GM21360 (cell line): ENCODE measurements around the gene ARHGAP19.
A peak's percentile ranks its signal among the peaks of the same experiment; 100 is the strongest.

ENCODE experiments used
- ATAC-seq: cut with Tn5 transposase; IDR thresholded peaks from one replicate; pipeline ENCODE4 v1.9.1; 2021; ENCODE audit warnings: mild to moderate bottlenecking, moderate library complexity; ENCODE audit not compliant: unreplicated experiment

The ARHGAP19 gene, protein sequence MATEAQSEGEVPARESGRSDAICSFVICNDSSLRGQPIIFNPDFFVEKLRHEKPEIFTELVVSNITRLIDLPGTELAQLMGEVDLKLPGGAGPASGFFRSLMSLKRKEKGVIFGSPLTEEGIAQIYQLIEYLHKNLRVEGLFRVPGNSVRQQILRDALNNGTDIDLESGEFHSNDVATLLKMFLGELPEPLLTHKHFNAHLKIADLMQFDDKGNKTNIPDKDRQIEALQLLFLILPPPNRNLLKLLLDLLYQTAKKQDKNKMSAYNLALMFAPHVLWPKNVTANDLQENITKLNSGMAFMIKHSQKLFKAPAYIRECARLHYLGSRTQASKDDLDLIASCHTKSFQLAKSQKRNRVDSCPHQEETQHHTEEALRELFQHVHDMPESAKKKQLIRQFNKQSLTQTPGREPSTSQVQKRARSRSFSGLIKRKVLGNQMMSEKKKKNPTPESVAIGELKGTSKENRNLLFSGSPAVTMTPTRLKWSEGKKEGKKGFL

DNA sequence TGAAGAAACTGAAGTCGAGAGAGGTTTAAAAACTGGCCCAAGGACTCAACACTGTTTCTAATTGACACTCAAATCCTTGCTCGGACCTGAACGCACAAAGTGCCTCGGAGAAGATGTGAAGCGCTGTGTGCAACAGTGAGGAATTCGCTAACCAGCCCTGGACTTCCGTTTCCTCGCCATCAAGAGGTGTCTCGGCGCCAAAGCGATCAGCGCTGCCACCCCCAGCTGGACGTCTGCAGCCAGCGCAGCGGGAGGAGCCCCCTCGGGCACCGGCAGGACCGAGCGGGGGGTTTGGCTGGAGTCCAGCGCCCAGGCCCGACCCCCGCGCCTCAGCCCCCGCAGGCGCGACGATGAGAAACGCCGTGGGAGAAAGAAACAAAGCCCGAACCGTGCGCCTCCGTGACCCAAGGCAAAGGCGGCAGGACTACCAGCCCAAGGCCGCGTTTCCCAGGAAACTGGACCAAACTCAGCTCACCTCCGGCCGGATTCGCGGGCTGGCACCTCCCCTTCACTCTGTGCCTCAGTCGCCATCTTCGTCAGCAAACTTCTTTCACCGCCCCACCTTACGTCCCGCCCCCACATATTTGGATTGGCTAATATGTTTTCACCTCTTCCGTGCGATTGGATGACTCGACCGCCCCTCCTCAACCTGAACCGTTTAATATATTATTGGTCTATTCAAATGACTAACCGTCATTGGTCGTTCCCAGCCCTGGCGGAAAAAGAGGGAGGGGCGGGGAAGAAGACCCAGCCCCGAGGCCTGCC lies at the start of gene ARHGAP19:
Gene ARHGAP19 (minus strand): TSS at position 541 of the 765 bp plus-strand sequence. CDS start 10 bp downstream, at position 531.
- ATAC-seq: peak; percentile 93

DNA sequence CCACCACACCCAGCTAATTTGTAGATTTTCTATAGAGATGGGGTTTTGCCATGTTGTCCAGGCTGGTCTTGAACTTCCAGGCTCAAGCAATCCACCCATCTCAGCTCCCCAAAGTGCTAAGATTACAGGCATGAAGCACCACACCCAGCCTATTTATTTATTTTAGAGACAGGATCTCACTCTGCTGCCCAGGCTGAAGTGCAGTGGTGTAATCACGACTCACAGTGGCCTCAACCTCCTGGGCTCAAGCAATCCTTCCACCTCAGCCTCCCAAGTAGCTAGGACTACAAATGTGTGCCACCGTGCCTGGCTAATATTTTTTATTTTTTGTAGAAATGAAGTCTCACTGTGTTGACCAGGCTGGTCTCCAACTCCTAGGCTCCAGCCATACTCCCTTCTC lies 49.0 kb upstream of the ARHGAP19 start:
- ATAC-seq: no peak

DNA sequence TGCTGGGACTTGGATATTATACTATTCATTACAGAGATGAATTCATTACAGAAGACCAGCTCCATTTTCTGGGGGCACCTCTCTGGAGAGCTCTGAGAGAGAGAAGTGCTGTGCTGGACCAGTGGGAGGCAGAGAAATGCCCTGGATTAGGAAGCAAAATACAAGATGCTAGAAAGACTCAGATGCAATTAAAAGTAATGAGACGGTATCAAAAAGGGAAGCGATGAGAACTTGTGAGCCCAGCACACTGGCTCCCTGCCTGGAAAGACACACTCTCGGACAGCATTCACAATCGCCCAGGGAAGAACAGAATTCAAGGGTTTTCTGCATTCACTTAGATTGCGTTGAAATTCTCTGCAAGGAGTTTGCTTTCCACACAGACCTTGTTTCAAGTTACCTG lies 45.6 kb upstream of the ARHGAP19 start:
- no peak for ATAC-seq

DNA sequence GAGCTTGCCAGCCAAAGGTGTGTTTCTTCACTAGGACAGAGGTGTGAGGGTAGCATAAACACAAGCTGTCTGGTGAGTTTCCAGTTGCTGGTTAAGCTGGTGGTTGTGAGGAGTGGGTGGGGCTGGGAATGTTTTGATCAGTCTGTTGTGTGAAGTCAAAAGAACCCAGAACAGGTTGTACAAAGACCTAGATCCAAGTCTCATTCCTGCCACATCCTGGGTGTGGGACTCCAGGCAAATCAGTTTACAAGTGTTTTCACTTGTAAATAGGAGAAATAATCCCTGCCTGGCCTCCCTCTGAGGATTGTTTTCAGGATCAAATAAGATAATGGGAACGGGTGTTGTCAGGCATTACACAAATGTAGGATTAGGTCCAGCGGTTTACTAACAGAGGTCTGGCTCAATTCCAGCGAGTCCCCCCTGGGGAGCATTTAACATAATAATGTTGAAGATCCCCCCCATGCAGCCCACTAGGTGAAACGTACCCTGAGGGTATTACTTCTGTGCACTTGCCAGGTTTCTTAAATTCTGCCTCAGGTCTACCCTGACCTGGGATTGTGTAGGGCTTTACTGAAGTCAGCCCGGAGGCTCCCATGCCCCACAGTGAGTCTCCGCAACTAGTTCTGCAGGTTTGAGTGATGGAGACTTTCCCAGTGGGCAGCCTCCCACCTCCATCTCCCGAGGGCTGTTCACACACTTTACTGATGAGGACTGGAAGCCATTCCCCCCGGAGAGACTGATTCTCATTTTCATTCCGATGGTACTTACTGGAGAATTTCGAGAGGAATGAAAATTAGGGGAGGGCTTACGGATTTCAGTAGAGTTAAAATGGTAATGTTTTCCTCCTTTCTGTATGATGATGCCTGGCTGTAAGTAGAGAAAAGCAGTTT lies 44.8 kb upstream of the ARHGAP19 start:
- no peak for ATAC-seq

DNA sequence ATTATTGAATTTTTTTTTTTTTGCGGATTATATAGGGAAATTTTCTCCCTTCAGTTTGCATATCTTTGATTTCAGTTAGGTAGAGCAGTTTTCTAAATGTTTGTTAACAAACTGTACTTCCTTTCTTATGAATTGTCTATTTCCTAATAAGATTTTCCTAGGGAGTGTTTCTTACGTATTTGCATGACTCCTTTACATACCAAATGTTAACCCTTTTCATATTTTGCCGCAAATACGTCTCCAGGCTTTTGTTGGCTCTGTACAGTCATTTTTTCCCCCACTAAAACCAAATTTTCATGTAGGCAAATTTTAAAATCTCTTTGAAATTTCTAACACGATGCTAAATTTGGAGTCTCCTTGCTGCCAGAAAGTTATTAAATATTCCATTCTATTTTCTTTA lies 44.0 kb upstream of the ARHGAP19 start:
- ATAC-seq: no peak

DNA sequence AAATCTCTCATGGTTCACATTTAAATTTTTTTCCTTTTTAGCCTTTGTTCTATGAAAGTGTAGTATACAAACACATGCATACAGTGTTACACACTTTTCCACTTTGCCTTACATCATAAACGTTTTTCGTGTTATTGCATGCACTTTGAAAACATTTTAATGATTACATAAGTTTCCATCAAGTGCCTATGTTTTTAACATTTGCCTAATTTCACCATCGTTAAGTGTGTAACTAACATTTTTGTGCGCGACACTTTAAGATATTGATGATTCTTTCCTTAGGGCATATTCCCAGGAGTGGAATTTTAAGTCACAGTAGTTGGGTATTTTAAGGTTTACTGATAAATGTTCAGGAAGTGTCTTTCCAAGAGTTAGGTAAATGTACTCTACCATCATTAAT lies 43.6 kb upstream of the ARHGAP19 start:
- ATAC-seq: no peak

DNA sequence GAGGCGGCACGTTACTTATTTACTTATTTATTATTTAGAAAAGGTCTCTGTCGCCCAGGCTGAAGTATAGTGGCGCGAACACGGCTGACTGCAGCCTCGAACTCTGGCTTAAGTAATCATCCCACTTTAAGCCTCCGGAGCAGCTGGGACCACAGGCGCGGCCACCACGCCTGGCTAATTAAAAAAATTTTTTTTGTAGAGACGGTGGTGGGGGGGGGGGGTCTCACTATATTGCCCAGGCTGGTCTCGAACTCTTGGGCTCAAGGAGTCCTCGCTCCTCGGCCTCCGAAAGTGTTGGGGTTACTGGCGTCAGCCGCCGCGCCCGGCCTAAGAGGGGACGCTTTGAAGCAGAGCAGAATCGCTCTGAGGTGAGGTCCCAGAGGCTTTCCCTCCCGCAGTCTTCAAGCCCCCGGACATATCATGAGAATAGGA lies 42.8 kb upstream of the ARHGAP19 start:
- ATAC-seq: no peak

DNA sequence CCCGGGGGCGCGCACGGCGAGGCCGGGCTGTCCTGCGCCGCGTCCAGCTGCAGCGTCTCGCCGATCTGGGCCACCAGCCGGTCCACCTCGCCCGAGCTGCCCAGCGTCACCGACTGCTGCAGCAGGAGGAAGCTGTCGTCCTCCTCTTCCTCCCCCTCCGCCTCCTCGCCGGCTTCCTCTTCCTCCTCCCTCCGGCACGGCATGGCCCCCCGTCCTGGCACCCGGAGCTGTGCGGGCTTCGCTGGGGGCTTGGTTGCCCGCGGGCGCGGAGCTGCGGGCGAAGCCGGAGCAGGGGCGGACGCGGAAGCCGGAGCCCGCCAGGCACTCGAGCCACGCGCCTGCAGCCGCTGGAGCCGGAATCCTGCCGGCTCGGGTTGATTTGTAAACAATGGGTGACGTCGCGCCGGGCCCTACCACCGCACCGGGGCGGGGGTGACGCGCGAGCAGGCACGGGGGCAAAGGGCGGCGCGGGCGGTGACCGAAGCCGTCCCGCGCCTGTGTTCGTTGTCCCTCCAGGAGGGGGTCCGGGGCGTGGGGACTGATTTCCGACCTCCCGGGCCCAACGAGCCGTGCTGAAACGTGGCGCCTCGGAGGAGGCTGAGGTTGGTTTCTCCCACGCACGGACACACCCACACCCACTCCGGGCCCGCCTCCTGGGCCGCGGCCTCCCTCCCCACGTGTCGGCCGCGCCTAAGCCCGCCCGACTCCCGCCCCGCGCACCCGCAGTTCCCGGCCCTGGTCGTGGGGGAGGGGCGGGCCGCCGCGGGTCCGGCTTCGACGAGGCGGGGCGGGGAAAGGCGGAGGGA lies 42.1 kb upstream of the ARHGAP19 start, which contains the start of gene FRAT2:
Gene FRAT2 (minus strand): TSS at position 360 of the 806 bp plus-strand sequence. CDS start 157 bp downstream, at position 203.
- peak; percentile 81 for ATAC-seq

DNA sequence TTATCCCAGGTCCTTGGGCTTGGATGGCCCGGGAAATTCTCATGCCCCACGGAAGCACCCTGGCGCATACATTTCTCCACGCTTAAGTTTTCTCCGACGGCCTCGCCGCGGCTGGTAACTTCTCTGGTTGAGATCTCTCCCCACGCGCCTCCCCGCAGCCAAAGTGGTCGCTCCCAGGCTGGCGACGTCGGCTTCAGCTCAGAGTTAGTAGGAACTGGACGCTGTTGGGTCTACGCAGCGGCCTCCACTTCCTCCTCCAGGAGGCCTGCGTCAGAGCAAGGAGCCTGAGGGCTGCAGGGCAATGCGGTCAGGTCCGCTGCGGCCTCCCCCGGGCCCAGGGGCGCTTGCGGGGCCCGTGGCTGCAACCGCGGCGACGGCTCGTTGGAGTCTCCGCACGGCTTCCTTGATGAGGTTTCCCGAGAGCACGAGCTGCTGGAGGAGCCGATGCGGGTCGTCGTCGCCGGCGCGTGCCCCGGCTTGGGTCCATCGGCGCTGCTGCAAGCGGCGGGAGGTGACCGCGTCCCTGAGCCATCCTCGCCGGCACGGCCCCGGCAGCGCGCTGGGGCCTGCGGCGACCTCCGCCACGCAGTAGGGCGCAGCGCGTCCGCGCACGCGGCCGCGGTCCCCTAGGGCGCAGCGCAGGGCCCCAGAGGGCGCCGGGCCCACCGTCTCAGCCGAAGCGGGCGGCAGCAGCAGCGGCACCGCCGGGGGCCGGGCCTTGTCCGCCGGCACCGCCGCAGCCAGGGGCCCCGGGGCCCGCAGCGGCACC lies 41.3 kb upstream of the ARHGAP19 start:
- peak; percentile 37 for ATAC-seq

DNA sequence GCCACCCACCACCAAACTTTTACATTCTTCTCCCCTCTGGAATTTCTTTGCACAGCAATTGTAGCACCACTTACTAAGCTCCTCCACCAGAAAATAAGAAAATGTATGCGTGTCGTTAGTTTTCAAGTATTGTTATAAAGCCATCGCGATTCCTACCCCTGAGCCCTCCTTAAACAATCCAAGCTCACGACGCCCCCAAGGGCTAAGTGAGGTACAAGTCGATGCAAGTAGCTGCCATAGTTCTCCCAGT lies 40.8 kb upstream of the ARHGAP19 start:
- no peak for ATAC-seq

DNA sequence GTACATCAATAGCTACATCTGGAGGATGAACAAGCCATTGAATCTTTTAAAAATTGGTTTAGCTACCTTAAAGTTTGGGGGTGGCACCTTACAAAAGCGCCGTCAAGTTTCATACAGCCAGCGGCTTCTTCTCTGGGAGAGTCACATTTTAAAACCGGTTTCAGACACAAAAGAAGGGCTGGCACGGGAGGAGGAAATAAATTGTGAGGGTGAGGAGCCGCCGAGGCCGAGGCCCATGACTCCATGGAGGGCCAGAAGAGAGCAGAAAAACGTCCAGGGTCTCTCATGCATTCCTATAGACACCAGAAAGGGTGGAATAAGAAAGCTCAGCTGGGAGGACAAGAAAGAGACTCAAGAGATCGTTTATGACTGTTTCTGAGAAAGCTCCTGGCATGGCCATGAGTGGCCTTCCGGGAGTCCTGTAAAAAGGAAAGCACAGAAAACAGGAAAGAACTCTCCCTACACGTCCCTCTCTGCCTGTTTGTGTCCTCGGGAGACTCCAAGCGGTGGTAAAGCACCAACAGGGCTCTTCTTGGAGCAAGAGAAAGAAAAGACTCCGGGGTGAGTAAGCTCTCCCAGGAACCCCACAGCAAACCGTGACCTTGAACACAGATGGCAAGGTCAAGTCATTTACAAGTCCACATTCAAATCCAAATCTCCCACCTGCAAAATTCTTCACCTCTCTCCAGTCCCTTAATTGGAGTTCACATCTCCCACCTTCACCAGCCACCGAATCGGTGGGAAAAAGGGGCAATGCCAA lies 40.3 kb upstream of the ARHGAP19 start:
- no peak for ATAC-seq

DNA sequence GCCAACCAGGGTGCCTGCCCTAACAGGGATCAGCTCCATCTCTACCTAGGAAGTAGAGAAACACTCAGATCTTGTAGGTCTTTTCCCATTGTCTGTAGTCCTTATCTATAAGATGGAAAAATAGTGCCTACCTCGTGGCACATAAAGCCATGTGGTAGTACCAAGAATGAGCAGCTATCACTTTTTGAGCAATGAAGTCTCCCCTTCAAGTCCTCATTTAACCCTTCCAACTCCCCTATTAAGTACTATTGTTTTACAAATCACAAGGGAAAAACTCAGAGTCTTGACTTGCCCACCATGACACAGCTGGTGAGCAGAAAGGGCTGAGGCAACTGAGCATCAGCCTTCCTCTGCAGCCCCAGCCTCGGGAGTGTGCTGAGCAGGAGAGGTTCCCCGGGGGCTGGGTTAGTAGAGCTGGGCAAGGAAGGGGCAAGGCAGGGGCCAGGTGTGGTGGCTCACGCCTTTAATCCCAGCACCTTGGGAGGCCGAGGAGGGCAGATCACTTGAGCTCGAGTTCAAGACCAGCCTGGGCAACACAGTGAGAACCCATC lies 38.8 kb upstream of the ARHGAP19 start:
- no peak for ATAC-seq

DNA sequence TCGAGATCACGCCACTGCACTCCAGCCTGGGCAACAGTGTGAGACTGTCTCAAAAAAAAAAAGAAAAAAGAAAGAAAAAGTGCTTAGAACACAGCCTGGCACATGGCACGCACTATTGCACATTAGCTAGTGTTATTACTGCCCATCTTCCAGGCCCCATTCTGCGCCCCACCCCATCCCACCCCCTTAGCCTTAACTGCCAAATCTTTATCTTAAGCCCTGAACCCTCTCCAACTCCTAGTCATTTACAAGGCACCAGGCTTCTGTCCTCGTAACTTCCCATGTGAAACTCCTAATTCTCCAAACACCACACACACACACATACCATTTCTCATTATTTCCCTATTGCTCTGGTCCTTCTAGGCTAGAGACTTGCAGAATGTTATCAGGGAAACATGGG lies 37.3 kb upstream of the ARHGAP19 start:
- no peak for ATAC-seq

DNA sequence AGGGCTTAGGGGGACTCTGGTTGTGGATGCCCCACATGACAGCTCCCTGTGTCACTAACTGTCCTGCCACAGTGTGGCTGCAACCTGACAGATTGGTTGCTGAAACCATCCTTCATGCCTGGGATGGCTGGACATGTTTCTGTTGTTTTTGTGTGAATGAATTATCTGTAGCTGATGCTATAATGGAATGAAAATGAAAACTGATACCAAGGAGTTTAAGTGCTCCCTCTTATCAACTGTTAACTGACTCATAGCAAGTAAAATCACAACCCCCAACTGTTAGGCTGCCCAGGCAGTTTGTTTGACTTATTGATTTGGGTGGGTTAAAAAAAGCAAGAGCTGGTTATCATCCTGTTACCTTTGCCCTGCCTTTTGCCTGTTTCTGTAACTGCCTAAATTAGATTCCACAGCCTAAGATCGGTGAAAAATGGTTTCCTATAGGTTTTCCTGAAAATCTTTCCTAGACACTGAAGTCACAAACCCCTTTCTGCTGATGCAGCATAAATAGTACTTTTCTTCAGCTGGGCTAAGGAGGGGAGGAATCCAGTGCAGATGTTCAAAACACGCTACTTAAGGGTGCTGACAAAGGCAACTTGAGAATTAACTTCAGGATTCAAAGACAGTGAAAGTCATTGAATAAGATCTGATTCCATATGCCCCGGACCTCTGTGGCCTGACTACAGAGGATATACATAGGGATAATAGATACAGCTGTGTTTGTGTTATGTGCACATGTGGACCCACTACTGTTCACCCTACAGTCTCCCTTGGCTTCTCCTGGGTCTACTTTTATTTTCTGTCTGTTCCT lies 36.4 kb upstream of the ARHGAP19 start:
- no peak for ATAC-seq

DNA sequence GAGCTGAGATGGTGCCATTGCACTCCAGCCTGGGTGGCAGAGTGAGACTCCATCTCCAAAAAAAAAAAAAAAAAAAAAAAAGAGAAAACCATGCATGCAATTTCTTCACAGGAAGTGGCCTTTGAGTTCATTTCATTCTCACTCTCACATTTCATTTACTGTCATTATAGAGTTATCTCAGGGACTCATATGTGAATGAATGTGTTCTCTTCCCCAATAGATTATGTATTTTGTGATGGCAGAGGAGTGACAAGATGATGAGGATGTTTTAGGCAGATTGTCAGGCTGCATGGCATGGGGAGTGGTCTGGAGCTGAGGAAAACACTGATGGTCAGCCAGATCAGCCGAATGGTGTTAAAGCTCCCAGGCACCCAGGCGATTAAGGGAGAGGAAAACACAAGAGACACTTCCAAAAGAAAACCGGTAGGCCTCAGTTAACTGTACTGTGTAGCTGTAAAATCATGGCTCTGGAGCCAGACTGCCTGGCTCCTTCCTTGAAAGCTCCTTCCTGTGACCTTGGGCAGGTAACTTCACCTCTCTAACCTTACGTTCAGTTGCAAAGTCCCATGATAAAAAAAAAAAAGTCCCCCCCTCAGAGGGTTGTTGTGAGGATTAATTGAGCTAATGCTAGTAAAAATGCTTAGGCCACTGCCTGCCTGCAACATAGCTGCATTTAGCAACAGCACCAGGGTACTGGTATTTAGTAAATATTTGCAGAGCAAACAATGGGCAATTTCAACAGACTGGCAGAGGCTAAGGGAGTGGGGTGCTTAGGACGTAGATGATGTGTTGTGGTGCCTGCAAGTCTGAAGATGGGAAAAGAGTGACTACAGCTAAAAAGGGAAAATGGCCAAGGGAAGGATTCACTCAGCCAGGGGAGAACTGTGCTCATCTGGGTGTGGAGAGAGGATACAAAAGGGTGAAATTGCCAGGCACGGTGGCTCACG lies 35.2 kb upstream of the ARHGAP19 start:
- no peak for ATAC-seq

DNA sequence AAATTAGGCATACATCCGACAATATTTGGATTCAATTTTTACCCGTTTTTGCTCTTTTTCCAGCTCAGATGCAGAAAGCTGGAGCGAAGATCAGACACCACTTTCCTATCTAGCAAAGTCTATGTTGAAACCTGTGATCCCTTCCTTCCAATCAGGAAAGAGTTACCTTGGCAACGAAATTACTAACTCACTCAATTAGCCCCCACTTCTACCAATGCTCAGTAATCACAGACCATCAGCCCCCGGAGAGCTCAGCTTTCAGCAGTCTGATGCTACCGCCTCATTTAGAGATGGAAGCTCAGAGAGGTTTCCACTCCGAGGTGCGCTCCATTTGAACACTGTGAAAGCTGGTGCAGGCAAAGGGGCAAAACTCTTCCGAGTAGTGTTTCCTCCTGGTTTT lies 33.3 kb upstream of the ARHGAP19 start:
- ATAC-seq: no peak

DNA sequence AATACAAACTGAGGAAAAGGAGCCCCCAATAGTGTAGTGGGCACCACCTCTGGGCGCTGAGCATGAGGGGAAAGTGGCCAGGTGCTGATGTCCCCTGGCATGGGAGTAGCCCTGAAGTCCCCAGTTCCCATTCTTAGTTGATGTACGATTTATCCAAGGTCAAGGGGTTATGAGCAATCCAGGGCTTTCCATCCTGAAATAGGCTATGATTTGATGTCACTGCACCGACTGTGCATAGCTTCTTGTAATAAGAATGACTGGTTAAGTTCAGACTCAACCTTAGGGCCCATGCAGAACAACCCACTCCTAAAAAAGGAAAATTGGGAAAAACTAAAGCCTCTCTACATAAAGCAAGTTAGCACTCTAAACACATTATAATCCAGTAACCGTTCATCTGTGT lies 31.1 kb upstream of the ARHGAP19 start:
- ATAC-seq: no peak
